ENCODE data around the gene GPR179.

- TF ChIP-seq CTCF (IDR thresholded peaks at IDR 0.05) (no peak), POLR2A (IDR thresholded peaks at IDR 0.05) (no peak)
Measured at GRCh38 chr17:38317081-38317480, 26.7 kb downstream of the GPR179 start.
